HG02970 (cell line): ENCODE results near the gene INPP5F.
"Not testable (repeated sequence)": the region's sequence is repeated elsewhere in the genome, so short reads cannot be mapped to it uniquely, and the experiment has no call there.

Experiments
- ATAC-seq: cut with Tn5 transposase; IDR thresholded peaks from one replicate; pipeline ENCODE4 v1.9.1; 2021; ENCODE audit warnings: mild to moderate bottlenecking, moderate library complexity, moderate number of reproducible peaks; ENCODE audit not compliant: unreplicated experiment, low FRiP score

INPP5F gene

GRCh38 chr10:119860866-119861607 is 135.2 kb downstream of the INPP5F start:
- ATAC-seq, result no peak

GRCh38 chr10:119862524-119862923 is 136.7 kb downstream of the INPP5F start:
- ATAC-seq, result no peak

- no peak for ATAC-seq
Measured at GRCh38 chr10:119863951-119864565, 138.2 kb downstream of the INPP5F start.

DNA sequence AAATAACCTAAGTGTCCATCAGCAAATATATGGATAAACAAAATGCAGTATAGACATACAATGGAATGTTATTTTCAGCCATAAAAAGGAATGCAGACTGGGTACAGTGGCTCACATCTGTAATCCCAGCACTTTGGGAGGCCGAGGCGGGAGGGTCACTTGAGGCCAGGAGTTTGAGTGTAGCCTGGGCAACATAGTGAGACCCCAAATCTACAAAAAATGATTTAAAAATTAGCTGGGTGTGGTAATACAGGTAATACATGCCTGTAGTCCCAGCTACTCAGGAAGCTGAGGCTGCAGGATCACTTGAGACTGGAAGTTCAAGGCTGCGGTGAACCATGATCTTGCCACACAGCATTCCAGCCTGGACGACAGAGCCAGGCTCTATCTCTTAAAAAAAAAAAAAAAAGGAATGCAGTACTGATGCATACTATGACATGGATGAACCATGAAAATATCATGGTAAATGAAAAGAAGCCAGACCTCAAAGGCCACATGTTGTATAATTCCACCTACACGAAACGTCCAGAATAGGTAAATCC is 139.9 kb downstream of the INPP5F start:
- no peak for ATAC-seq

DNA sequence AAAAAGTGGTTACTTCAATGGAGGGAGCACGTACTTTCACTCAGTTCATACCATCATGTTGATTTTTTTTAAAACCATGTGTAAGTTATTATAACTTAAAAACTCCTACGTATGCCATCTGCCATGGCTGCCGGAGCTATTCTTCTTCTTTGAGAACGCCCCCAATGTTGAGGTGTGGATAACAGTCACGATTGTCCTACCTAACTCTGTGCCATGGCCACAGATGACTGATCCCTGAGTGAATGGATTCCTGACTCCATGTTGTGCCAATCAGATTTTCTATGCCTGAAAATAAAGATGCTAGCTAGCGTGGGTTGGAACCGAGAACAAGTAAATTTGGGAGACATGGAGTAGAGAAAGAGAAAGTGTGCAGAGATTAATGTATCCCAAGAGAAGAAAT is 141.5 kb downstream of the INPP5F start:
- ATAC-seq, result no peak

DNA sequence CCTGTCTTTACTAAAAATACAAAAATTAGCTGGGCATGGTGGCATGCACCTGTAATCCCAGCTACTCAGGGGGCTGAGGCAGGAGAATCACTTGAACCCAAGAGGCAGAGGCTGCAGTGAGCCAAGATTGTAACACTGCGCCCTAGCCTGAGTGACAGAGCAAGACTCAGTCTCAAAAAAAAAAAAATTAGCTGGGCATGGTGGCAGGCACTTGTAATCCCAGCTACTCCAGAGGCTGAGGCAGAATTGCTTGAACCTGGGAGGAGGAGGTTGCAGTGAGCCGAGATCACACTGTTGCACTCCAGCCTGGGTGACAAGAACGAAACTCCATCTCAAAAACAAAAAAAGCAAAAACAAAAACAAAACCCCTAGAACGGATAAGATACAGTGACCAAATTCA is 143.5 kb downstream of the INPP5F start:
- ATAC-seq, result not testable (repeated sequence)

GRCh38 chr10:119871881-119872609 is 146.2 kb downstream of the INPP5F start:
- ATAC-seq, result peak; percentile 39

DNA sequence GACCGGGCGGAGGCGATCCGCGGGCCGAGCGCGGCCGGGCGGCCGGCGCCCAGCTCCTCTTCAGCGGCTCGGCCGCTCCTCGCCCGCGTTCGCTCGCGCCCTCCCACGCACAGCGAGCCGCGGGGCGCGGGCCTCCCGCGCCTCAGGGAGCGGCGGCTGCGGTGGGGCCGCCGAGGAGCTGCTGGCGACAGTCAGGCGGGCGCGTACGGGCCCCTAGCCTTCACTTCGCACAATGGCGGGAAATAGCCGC is 146.7 kb downstream of the INPP5F start, which contains the start of gene MCMBP:
TSS of gene MCMBP (minus strand) at position 234 of the 250 bp plus-strand sequence. CDS start 259 bp downstream, outside the sequence.
- peak; percentile 38 for ATAC-seq

- ATAC-seq, result peak; percentile 93
Measured at GRCh38 chr10:119872860-119873681, 147.2 kb downstream of the INPP5F start.

GRCh38 chr10:119878524-119878923 is 152.7 kb downstream of the INPP5F start:
- no peak for ATAC-seq
